Mesothelial cell of epicardium (in vitro differentiated cells): ENCODE data around the gene FKBP1B. TPM values are rescaled to one million over a fixed set of nuclear protein-coding genes. Genes with fewer than 3 reads are reported as not detected.

Experiments used
- DNase-seq, 2 experiments: peaks; one replicate each; pipeline ENCODE4 v3.0.0; 2021; ENCODE audit warnings: low spot score in 2 of 2; ENCODE audit not compliant: unreplicated experiment in 2 of 2
- H3K27ac Mint-ChIP-seq: 2 replicates; pipeline ENCODE4 v1.8.0; 2021; ENCODE audit warnings: mixed read lengths
- H3K27me3 Mint-ChIP-seq: 2 replicates; pipeline ENCODE4 v1.8.0; 2021; ENCODE audit warnings: low read depth, mixed read lengths
- H3K36me3 Mint-ChIP-seq: 2 replicates; pipeline ENCODE4 v1.8.0; 2021; ENCODE audit warnings: mixed read lengths
- H3K4me1 Mint-ChIP-seq: 2 replicates; pipeline ENCODE4 v1.8.0; 2021; ENCODE audit warnings: mixed read lengths
- H3K4me3 Mint-ChIP-seq: 2 replicates; pipeline ENCODE4 v1.8.0; 2021; ENCODE audit warnings: mild to moderate bottlenecking, moderate library complexity, mixed read lengths
- H3K9me3 Mint-ChIP-seq: 2 replicates; pipeline ENCODE4 v1.8.0; 2021; ENCODE audit warnings: mixed read lengths
- total RNA-seq: library from RNA; stranded (reverse); gene quantifications from 3 replicates; pipeline ENCODE4 v1.2.1, GENCODE V29; 2021
- TF ChIP-seq, protein P1 (sequence below): fragments of 200-600 bp; sonication (generic); IDR thresholded peaks from one replicate; pipeline ENCODE4 v1.5.0; 2021; ENCODE audit warnings: antibody characterized with exemption; ENCODE audit not compliant: unreplicated experiment

Gene FKBP1B
- total RNA-seq, 1 donor from 2014 or later: 18.0 TPM

DNA sequence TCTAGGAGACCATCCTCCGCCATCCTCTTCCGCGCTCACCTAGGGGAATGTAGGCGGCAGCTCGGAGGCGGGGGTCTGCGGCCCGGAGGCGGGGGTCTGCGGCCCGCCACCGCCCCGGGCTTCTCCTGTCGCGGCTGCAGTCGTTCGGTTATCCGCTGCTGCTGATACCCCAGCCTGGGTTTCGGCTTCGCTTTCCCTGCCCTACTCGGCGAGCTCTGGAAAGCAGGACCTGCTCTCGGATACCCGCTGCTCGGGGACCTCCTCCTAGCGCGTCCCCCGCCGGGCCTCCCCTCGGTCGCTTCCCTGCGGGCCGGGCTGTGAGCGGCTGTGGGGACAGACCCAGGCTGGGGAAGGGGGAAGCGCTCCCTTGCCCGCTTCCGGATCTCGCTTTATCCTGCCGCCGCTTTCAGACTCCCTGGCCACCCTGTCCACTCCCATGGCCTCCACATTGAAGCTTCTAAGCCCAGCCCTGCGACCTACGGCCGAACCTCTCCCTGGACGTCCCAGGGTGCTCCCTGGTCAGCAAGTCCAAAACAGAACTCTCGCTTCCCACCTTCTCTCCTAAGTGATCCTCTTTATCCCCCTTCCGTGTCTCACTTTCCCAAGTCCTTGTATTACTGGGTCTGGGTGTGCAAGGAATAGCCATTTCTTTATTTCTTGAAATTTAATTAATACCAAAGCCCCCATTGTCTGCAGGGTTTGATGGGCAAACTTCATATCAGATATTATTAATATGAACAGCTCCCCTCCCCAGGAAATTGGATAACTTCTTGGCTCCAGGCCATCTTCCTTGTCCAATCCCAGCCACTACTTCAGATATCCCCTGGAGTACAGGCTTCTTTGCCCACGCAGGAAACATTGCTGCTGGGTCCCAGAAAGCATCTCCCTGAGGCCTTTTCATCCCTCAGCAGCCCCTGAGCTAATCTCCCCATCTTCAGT, 769 bp downstream of the FKBP1B start:
- DNase-seq: peak; percentile 32 to 58
- Mint-ChIP-seq H3K27me3 (no peaks in the 10 kb centered on the region), H3K4me3 (no peak overlapping the region), H3K9me3 (no peaks in the 10 kb centered on the region), H3K36me3 (no peaks in the 10 kb centered on the region), H3K27ac (no peak overlapping the region), H3K4me1 (peaks cover 17% of the 10 kb centered on the region)
- TF ChIP-seq, protein P1, sequence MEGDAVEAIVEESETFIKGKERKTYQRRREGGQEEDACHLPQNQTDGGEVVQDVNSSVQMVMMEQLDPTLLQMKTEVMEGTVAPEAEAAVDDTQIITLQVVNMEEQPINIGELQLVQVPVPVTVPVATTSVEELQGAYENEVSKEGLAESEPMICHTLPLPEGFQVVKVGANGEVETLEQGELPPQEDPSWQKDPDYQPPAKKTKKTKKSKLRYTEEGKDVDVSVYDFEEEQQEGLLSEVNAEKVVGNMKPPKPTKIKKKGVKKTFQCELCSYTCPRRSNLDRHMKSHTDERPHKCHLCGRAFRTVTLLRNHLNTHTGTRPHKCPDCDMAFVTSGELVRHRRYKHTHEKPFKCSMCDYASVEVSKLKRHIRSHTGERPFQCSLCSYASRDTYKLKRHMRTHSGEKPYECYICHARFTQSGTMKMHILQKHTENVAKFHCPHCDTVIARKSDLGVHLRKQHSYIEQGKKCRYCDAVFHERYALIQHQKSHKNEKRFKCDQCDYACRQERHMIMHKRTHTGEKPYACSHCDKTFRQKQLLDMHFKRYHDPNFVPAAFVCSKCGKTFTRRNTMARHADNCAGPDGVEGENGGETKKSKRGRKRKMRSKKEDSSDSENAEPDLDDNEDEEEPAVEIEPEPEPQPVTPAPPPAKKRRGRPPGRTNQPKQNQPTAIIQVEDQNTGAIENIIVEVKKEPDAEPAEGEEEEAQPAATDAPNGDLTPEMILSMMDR: no peak

DNA sequence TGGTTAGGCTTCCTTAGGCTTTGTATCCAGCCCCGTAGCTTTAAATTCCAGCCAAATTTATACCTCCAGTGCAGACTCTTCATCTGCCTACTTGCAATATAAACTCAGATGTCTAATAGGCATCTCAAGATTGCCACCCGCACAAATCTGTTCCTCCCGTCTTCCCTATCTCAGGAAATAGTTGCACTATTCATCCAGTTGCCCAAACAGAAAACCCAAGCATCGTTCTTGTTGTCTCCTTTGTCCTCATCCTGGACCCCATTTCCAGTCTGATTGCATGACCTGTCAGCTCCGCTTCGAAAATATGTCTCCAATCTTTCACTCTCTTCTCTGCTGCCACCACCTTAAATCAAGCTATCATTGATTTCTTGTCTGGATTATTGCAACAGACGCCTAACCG, 2.3 kb downstream of the FKBP1B start:
- no peaks in the 10 kb centered on the region for H3K36me3 Mint-ChIP-seq
- no peak for DNase-seq
- H3K4me3 Mint-ChIP-seq: no peak overlapping the region
- H3K4me1 Mint-ChIP-seq: peaks cover 9% of the 10 kb centered on the region
- TF ChIP-seq, protein P1: no peak
- no peaks in the 10 kb centered on the region for H3K9me3 Mint-ChIP-seq
- H3K27me3 Mint-ChIP-seq: no peaks in the 10 kb centered on the region
- no peak overlapping the region for H3K27ac Mint-ChIP-seq

DNA sequence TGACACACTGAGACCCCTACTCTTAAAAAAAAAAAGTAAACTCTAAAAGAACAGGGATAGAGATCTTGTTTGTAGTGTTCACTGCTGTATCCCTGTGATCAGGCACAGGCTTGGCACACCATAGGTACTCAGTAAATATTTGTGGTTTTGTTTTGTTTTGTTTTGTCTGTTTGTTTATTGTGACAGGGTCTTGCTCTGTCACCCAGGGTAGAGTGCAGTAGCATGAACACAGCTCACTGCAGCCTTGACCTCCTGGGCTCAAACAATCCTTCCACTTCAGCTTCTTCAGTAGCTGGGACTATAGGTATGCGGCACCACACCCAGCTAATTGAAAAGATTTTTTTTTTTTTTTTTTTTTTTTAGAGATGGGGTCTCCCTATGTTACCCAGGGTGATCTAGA, 3.4 kb downstream of the FKBP1B start:
- no peak overlapping the region for H3K4me3 Mint-ChIP-seq
- DNase-seq: no peak
- no peaks in the 10 kb centered on the region for H3K36me3 Mint-ChIP-seq
- H3K9me3 Mint-ChIP-seq: no peaks in the 10 kb centered on the region
- TF ChIP-seq, protein P1: no peak
- no peaks in the 10 kb centered on the region for H3K27me3 Mint-ChIP-seq
- no peaks in the 10 kb centered on the region for H3K4me1 Mint-ChIP-seq
- no peak overlapping the region for H3K27ac Mint-ChIP-seq

DNA sequence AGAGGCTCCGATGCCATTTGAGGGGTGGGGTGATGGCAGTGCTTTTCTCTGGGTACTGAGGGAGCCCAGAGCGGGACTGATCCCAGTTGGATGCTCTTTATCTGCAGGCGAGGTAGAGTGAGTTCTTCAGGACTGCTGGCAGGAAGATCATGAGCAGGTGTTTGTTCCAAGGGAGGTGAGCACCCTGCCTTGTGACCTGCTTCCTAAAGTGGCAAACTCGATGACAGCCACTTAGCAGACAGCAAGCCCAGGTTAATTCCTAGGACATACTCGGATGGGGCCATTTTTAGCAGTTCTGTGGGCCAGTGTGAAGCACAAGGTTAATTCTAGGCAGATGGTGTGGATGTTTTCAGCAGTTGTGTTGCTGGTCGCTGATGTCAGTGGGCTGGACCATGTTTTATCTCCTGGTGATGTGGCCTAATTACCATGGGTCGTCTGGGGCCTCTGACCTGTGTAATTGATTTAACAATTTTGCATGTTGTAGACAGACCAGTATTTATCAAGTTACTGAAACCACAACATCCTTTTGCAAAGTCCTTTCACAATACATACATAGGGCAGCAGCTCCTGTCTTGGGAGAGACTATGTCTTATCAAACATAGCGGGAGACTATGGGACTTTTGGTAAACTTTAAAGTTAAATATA, 4.9 kb downstream of the FKBP1B start:
- H3K4me1 Mint-ChIP-seq: no peaks in the 10 kb centered on the region
- H3K27ac Mint-ChIP-seq: no peak overlapping the region
- DNase-seq: no peak
- no peaks in the 10 kb centered on the region for H3K9me3 Mint-ChIP-seq
- no peaks in the 10 kb centered on the region for H3K36me3 Mint-ChIP-seq
- TF ChIP-seq, protein P1: no peak
- no peaks in the 10 kb centered on the region for H3K27me3 Mint-ChIP-seq
- no peak overlapping the region for H3K4me3 Mint-ChIP-seq

DNA sequence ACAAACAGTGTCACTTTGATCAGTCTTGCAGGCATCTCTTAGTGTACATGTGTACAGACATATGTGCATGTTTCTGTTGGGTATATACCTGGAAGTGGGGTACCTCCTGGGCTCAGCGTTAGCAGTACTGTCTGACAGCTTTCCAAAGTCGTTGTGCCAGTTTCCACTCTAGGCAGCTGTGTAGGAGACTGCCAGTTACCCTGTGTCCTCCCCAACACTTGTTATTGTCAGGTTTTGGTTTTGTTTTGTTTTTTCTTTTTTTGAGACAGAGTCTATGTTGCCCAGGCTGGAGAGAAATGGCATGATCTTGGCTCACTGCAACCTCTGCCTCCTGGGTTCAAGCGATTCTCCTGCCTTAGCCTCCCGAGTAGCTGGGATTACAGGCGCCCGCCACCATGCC, 6.2 kb downstream of the FKBP1B start:
- no peak overlapping the region for H3K27ac Mint-ChIP-seq
- TF ChIP-seq, protein P1: no peak
- no peaks in the 10 kb centered on the region for H3K27me3 Mint-ChIP-seq
- no peak overlapping the region for H3K4me3 Mint-ChIP-seq
- H3K4me1 Mint-ChIP-seq: no peaks in the 10 kb centered on the region
- H3K9me3 Mint-ChIP-seq: no peaks in the 10 kb centered on the region
- no peak for DNase-seq
- no peaks in the 10 kb centered on the region for H3K36me3 Mint-ChIP-seq
